HL-60 (cell line): Measurements from ENCODE around the gene NOP16.

Experiments used
- DNase-seq, 2 experiments: peaks; one replicate each; pipeline ENCODE4 v3.0.0-alpha.2; 2010 to 2020; ENCODE audit warnings: low read depth in 1 of 2, low spot score in 1 of 2
- H3K27ac ChIP-seq: fragments of 250-450 bp; sonication (Bioruptor Pico); replicated peaks from 2 replicates; pipeline ENCODE4 v1.5.1; 2020; ENCODE audit warnings: mild to moderate bottlenecking, moderate library complexity
- H3K27me3 ChIP-seq: fragments of 250-450 bp; sonication (Bioruptor Pico); 2 replicates; pipeline ENCODE4 v1.5.1; 2021; ENCODE audit warnings: mild to moderate bottlenecking, moderate library complexity; ENCODE audit not compliant: insufficient read depth, poor library complexity, severe bottlenecking
- H3K4me3 ChIP-seq: replicated peaks from 2 replicates; pipeline ENCODE4 v1.5.1; 2011; ENCODE audit warnings: mild to moderate bottlenecking, control low read depth, low read length; ENCODE audit not compliant: insufficient read depth
- GABPA ChIP-seq: IDR thresholded peaks from 2 replicates; pipeline ENCODE4 v1.6.1; 2012; ENCODE audit warnings: low read depth
- POLR2AphosphoS5 ChIP-seq: IDR thresholded peaks from 2 replicates; pipeline ENCODE4 v1.6.1; 2012; ENCODE audit warnings: low read depth
- SPI1 ChIP-seq: IDR thresholded peaks from 2 replicates; pipeline ENCODE4 v1.6.1; 2012; ENCODE audit warnings: low read depth, mild to moderate bottlenecking, borderline replicate concordance
- TF ChIP-seq, protein P1 (sequence below): IDR thresholded peaks from 2 replicates; pipeline ENCODE4 v1.6.1; 2012; ENCODE audit warnings: low read depth; ENCODE audit not compliant: insufficient replicate concordance
- TF ChIP-seq, protein P2 (sequence below): IDR thresholded peaks from one replicate; pipeline ENCODE4 v1.5.1; 2011; ENCODE audit warnings: low read length, control low read depth, inconsistent platforms; ENCODE audit not compliant: insufficient read depth

The NOP16 gene

DNA sequence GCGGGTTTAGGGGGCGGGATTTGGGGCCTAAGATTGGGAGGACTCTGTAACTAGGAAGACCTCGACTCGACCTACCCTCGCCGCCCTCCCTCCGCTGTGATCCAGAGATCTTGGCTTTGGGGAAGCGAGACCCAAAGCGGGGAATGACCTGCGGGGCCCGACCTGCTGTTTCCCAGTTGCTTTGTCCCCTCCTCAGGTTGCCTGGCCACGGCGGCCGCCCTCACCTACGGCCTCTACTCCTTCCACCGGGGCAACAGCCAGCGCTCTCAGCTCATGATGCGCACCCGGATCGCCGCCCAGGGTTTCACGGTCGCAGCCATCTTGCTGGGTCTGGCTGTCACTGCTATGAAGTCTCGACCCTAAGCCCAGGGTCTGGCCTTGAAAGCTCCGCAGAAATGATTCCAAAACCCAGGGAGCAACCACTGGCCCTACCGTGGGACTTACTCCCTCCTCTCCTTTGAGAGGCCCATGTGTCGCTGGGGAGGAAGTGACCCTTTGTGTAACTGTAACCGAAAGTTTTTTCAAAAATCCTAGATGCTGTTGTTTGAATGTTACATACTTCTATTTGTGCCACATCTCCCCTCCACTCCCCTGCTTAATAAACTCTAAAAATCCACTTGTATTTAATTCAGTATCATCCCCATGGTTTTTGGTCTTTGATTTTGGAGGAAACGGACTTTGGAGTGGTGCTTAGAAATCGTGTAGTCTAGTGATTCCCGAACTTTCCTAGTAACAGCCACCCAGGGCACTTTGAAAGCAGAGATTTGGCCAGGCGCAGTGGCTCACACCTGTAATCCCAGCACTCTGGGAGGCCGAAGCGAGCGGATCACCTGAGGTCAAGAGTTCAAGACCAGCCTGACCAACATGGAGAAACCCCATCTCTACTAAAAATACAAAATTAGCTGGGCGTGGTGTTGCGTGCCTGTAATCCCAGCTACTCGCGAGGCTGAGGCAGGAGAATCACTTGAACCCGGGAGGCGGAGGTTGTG lies 1.0 kb upstream of the NOP16 start:
- DNase-seq, result no peak

DNA sequence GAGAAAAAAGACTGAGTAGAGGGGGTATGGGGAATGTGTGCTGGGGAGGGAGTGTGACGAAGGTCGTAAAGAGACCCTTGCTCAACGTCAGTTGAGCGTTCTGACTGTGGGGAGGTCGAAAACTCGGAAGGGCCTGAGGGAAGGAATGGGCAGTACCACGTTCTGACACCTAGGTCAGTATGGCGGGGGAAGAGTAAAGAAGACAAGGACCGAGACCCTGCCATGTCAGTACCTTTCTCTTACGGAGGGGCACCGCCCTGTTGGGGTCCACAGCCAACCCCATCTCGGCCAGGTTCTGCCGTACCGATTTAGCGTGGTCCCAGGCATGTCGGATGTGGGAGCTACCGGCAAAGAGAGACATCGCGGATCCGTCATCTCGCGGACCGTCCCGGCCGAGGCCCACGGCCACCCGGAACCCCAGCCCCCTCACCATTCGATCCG lies 375 bp downstream of the NOP16 start:
- Histone ChIP-seq H3K27me3 (no peaks in the 10 kb centered on the region), H3K4me3 (peak overlapping the region; percentile 91), H3K27ac (peak overlapping the region; percentile 97)
- TF ChIP-seq POLR2AphosphoS5 (no peak), GABPA (no peak), SPI1 (no peak)
- TF ChIP-seq, protein P1, sequence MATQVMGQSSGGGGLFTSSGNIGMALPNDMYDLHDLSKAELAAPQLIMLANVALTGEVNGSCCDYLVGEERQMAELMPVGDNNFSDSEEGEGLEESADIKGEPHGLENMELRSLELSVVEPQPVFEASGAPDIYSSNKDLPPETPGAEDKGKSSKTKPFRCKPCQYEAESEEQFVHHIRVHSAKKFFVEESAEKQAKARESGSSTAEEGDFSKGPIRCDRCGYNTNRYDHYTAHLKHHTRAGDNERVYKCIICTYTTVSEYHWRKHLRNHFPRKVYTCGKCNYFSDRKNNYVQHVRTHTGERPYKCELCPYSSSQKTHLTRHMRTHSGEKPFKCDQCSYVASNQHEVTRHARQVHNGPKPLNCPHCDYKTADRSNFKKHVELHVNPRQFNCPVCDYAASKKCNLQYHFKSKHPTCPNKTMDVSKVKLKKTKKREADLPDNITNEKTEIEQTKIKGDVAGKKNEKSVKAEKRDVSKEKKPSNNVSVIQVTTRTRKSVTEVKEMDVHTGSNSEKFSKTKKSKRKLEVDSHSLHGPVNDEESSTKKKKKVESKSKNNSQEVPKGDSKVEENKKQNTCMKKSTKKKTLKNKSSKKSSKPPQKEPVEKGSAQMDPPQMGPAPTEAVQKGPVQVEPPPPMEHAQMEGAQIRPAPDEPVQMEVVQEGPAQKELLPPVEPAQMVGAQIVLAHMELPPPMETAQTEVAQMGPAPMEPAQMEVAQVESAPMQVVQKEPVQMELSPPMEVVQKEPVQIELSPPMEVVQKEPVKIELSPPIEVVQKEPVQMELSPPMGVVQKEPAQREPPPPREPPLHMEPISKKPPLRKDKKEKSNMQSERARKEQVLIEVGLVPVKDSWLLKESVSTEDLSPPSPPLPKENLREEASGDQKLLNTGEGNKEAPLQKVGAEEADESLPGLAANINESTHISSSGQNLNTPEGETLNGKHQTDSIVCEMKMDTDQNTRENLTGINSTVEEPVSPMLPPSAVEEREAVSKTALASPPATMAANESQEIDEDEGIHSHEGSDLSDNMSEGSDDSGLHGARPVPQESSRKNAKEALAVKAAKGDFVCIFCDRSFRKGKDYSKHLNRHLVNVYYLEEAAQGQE, result no peak
- TF ChIP-seq, protein P2, sequence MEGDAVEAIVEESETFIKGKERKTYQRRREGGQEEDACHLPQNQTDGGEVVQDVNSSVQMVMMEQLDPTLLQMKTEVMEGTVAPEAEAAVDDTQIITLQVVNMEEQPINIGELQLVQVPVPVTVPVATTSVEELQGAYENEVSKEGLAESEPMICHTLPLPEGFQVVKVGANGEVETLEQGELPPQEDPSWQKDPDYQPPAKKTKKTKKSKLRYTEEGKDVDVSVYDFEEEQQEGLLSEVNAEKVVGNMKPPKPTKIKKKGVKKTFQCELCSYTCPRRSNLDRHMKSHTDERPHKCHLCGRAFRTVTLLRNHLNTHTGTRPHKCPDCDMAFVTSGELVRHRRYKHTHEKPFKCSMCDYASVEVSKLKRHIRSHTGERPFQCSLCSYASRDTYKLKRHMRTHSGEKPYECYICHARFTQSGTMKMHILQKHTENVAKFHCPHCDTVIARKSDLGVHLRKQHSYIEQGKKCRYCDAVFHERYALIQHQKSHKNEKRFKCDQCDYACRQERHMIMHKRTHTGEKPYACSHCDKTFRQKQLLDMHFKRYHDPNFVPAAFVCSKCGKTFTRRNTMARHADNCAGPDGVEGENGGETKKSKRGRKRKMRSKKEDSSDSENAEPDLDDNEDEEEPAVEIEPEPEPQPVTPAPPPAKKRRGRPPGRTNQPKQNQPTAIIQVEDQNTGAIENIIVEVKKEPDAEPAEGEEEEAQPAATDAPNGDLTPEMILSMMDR, result no peak
- DNase-seq, result peak; percentile 28 to 51

More for the DNA sequence above, 1.0 kb upstream of the NOP16 start:
- H3K4me3 ChIP-seq, result peak overlapping the region; percentile 91
- TF ChIP-seq POLR2AphosphoS5 (peak; percentile 85), SPI1 (peak; percentile 81)
- TF ChIP-seq, protein P2, result no peak
- peak overlapping the region; percentile 97 for H3K27ac ChIP-seq
- H3K27me3 ChIP-seq, result no peaks in the 10 kb centered on the region

DNA sequence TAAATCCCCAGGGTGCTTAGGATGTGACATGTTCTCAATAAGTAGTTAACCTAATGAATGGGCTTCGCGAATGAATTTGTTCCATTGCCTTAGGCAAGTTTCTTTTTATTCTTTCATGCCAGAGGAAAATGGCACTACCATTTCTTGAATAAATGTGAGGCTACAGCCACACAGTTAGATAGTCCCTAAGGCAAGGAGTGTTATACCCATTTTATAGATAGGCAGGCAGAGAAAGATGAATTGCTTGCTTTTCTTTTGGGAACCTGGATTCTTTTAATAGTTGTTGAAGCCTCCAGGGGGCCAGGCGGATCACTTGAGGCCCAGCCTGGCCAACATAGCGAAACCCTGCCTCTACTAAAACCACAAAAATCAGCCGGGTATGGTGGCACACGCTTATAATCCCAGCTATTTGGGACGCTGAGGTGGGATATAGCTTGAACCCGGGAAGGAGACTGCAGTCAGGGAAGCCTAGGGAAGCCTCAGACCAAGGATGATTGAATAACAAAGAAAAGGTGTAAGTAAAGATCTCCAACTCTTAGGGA lies 943 bp downstream of the NOP16 start:
- Histone ChIP-seq H3K27ac (peak overlapping the region; percentile 97), H3K27me3 (no peaks in the 10 kb centered on the region), H3K4me3 (peak overlapping the region; percentile 91)
- no peak for TF ChIP-seq SPI1
- no peak for TF ChIP-seq GABPA
- no peak for TF ChIP-seq POLR2AphosphoS5
- DNase-seq, result no peak

DNA sequence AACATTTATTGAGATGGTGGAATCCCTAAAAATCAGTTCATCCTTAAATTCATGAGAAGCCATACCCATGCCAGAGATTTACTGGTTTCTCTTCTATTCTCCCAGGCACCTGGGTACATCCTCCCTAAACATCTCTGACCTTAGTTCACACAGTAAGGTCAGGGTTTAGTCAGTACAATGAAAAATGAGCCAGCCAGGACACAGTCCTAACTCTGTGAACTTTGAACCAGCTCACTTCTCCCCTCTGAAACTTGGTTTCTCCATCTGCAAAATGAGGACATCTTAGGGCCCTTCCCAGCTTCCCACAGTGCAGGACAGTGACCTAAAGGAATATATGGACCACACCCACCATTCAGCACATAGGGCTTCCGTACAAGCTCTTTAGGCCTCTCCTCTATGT lies 1.9 kb downstream of the NOP16 start:
- TF ChIP-seq SPI1 (no peak), GABPA (no peak), POLR2AphosphoS5 (no peak)
- TF ChIP-seq, protein P1, result no peak
- TF ChIP-seq, protein P2, result no peak
- H3K4me3 ChIP-seq, result no peak overlapping the region
- DNase-seq, result no peak
- no peak overlapping the region for H3K27ac ChIP-seq
- no peaks in the 10 kb centered on the region for H3K27me3 ChIP-seq
